ENCODE measurements around the gene MGME1. TPM values are rescaled to one million over a fixed set of nuclear protein-coding genes. Genes with fewer than 3 reads are reported as not detected.

Gene MGME1
- total RNA-seq, 4 donors from 2014 or later, result 21.9 to 36.3 (median 33.5) TPM

GRCh38 chr20:17938871-17939619, 29.8 kb upstream of the MGME1 start:
- peak in 1 of 2 donors; percentile 34 for DNase-seq (ENCODE audit: low spot score in 2 of 2)

DNA sequence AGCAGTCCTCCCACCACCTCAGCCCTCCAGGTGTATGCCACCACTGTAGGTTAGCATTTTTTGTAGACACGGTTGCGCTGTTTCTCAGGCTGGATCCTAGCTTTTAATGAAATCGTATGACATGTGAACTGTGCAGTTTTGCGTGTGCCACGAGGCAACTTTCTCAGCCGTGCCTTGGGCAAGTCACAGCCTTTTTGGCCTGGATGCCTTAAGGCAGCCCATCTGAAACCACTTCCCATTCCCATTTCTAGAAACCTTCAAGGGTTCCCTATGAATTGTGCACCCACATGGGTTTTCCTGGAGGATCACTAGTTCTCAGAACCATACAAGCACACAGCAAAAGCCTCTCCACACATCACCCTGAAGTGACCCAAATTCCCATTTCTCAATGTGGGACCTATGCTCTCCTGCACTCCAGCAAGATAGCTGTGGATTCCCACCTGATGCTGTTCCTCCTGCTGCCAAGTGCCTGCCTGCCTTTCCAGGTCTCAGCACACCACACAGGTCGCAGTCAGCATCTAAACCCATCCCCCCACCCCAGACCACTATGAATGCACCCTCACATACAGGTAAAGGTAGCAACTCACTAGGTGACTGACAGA, 29.1 kb upstream of the MGME1 start:
- 51 to 60% methylated on average over 7 of the region's 7 CpGs for WGBS, 2 donors
- no peak overlapping the region for H3K4me3 ChIP-seq (ENCODE audit: low read depth, poor library complexity, severe bottlenecking)
- no peak for DNase-seq (ENCODE audit: low spot score in 2 of 2)

More at GRCh38 chr20:17938871-17939619, 29.8 kb upstream of the MGME1 start:
- H3K4me3 ChIP-seq (ENCODE audit: low read depth, poor library complexity, severe bottlenecking), result no peak overlapping the region
- TF ChIP-seq, protein P1, sequence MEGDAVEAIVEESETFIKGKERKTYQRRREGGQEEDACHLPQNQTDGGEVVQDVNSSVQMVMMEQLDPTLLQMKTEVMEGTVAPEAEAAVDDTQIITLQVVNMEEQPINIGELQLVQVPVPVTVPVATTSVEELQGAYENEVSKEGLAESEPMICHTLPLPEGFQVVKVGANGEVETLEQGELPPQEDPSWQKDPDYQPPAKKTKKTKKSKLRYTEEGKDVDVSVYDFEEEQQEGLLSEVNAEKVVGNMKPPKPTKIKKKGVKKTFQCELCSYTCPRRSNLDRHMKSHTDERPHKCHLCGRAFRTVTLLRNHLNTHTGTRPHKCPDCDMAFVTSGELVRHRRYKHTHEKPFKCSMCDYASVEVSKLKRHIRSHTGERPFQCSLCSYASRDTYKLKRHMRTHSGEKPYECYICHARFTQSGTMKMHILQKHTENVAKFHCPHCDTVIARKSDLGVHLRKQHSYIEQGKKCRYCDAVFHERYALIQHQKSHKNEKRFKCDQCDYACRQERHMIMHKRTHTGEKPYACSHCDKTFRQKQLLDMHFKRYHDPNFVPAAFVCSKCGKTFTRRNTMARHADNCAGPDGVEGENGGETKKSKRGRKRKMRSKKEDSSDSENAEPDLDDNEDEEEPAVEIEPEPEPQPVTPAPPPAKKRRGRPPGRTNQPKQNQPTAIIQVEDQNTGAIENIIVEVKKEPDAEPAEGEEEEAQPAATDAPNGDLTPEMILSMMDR (IDR thresholded peaks at IDR 0.05), result peak in 1 of 3 donors; percentile 66
- no peak for TF ChIP-seq POLR2A (IDR thresholded peaks at IDR 0.05)
- WGBS, 2 donors, result 24 to 39% methylated on average over 12 to 13 of the region's 13 CpGs
- intact Hi-C loops (cut with DNase I; ENCODE audit: low total_unique reads), result no loop called here

GRCh38 chr20:17940224-17940971, 28.4 kb upstream of the MGME1 start:
- no peak for DNase-seq (ENCODE audit: low spot score in 2 of 2)
- 56 to 58% methylated on average over 6 of the region's 6 CpGs for WGBS, 2 donors
- no peak for TF ChIP-seq POLR2A (IDR thresholded peaks at IDR 0.05)
- TF ChIP-seq, protein P1 (IDR thresholded peaks at IDR 0.05), result no peak

More for the DNA sequence above, 29.1 kb upstream of the MGME1 start:
- TF ChIP-seq POLR2A (IDR thresholded peaks at IDR 0.05), result no peak
- TF ChIP-seq, protein P1 (IDR thresholded peaks at IDR 0.05), result no peak
- intact Hi-C loops (cut with DNase I; ENCODE audit: low total_unique reads), result no loop called here

DNA sequence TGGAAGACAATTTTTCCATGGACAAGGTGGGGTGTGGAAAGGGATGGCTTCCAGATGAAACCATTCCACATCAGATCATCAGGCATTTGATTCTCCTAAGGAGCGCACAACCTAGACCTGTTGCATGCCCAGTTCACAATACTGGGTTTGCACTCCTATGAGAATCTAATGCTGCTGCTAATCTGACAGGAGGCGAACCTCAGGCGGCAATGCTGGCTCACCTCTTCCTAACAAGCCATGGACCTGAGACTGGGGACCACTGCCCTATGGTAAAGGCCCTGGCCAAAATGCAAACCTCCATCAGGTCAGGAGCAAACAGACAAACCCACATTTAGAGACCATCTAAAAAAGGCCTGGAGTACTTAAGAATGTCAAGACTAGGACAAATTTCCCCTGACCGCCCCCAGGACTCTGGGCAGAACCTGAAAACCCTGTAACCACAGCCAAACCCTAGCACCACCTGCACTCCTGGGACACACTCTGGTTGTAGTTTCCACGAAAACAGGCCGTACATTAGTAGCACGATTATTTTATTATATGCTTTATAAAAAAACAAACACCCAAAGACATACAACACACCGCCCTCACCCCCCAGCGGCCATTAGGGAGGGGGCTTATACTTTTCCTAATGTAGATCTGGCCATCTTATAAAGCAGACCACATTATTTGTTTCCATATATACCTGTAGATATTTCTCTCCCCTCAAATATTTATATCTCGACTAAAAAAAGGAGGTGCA, 27.6 kb upstream of the MGME1 start:
- DNase-seq (ENCODE audit: low spot score in 2 of 2), result no peak
- intact Hi-C loops (cut with DNase I; ENCODE audit: low total_unique reads), result no loop called here
- no peak overlapping the region for H3K4me3 ChIP-seq (ENCODE audit: low read depth, poor library complexity, severe bottlenecking)
- no peak for TF ChIP-seq POLR2A (IDR thresholded peaks at IDR 0.05)
- TF ChIP-seq, protein P1 (IDR thresholded peaks at IDR 0.05), result no peak
- 93 to 94% methylated on average over 10 of the region's 10 CpGs for WGBS, 2 donors

More at GRCh38 chr20:17940224-17940971, 28.4 kb upstream of the MGME1 start:
- H3K4me3 ChIP-seq (ENCODE audit: low read depth, poor library complexity, severe bottlenecking), result no peak overlapping the region
- intact Hi-C loops (cut with DNase I; ENCODE audit: low total_unique reads), result no loop called here

GRCh38 chr20:17941826-17942196, 27.0 kb upstream of the MGME1 start:
- 54 to 58% methylated on average over 3 of the region's 3 CpGs for WGBS, 2 donors
- intact Hi-C loops (cut with DNase I; ENCODE audit: low total_unique reads), result no loop called here

More at GRCh38 chr20:17941826-17942196, 27.0 kb upstream of the MGME1 start:
- TF ChIP-seq POLR2A (IDR thresholded peaks at IDR 0.05), result no peak
- TF ChIP-seq, protein P1 (IDR thresholded peaks at IDR 0.05), result no peak
- no peak for DNase-seq (ENCODE audit: low spot score in 2 of 2)
- no peak overlapping the region for H3K4me3 ChIP-seq (ENCODE audit: low read depth, poor library complexity, severe bottlenecking)
